ENCODE measurements around the gene GADD45GIP1.
A peak's percentile ranks its signal among the peaks of the same experiment; 100 is the strongest.

DNA sequence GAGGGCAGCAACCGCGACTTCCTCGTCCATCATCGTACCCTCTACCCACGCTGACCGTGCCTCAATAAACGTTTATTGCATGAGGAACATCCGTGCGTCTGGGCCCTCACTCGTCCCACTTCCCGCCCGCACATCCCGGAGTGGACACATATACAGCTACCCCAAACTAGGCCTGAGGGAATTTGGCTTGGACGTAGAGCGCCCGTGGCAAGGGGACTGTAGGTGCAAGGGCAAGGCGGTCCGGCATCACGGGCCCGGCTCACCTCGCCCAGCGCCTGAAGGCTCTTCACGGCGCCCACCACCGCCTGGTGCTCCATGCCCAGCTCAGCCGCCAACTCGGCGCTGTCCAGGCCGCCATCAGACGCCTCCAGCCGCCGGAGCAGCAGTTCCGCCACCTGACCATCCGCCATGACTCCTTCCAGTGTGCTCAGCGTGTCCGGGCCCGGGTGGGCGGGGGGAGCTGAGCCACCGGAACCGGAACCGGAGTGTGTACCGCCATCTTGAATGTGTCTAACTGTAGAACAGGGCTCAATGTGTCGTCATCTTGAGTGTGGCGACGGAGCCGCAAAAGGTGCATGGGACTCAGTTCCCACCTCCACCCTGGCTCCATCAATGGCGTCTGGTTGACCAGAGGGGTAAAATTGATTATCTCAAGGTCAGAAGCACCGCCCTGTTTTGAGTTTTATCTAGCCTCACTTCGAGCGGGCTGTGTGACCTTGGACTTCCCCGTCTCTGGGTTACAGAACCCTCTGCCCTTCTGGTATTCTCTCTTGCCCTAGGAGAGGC is 23.5 kb downstream of the GADD45GIP1 start, which contains the start of gene FARSA:
- TF ChIP-seq CTCF (IDR thresholded peaks at IDR 0.05) (no peak), POLR2AphosphoS5 (IDR thresholded peaks at IDR 0.05) (peak; percentile 98), POLR2A (IDR thresholded peaks at IDR 0.05) (peak; percentile 58)
